PC-3 (cell line): ENCODE data around the gene TAF5L.

Experiments
- EZH2 ChIP-seq: fragments of 300-600 bp; sonication (generic); IDR thresholded peaks from one replicate; pipeline ENCODE4 v1.6.1; 2017; ENCODE audit warnings: antibody characterized with exemption, mild to moderate bottlenecking, low read length; ENCODE audit not compliant: unreplicated experiment
- TF ChIP-seq, protein P1 (sequence below): fragments of 300-600 bp; sonication (generic); conservative IDR thresholded peaks from 2 replicates; pipeline ENCODE4 v1.5.1; 2017; ENCODE audit warnings: antibody characterized with exemption, low read depth, mild to moderate bottlenecking, low read length

DNA sequence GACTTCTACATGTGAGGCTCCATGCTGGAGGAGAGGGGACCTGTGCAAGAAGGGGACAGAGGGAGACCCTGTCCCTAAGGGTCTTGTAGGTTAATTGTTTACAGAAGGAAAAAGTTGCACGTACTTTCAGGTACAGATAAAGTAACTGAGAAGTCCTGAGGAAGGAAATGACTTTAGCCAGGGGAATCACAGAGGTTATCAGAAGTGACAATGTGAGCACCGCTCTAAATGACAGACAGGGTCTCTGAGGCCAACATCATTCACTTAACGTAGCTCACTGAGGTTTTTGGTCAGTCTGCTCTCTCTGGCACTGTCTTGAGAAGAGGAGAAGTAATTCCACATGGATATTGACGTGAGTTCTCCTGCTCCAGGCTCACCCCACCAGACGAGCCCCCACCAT lies 12.0 kb downstream of the TAF5L start:
- TF ChIP-seq, protein P1, sequence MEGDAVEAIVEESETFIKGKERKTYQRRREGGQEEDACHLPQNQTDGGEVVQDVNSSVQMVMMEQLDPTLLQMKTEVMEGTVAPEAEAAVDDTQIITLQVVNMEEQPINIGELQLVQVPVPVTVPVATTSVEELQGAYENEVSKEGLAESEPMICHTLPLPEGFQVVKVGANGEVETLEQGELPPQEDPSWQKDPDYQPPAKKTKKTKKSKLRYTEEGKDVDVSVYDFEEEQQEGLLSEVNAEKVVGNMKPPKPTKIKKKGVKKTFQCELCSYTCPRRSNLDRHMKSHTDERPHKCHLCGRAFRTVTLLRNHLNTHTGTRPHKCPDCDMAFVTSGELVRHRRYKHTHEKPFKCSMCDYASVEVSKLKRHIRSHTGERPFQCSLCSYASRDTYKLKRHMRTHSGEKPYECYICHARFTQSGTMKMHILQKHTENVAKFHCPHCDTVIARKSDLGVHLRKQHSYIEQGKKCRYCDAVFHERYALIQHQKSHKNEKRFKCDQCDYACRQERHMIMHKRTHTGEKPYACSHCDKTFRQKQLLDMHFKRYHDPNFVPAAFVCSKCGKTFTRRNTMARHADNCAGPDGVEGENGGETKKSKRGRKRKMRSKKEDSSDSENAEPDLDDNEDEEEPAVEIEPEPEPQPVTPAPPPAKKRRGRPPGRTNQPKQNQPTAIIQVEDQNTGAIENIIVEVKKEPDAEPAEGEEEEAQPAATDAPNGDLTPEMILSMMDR: no peak
- TF ChIP-seq EZH2: no peak
